Measurements from ENCODE around the gene MYLIP.
"Not testable (repeated sequence)": the region's sequence is repeated elsewhere in the genome, so short reads cannot be mapped to it uniquely, and the experiment has no call there.

The MYLIP gene

DNA sequence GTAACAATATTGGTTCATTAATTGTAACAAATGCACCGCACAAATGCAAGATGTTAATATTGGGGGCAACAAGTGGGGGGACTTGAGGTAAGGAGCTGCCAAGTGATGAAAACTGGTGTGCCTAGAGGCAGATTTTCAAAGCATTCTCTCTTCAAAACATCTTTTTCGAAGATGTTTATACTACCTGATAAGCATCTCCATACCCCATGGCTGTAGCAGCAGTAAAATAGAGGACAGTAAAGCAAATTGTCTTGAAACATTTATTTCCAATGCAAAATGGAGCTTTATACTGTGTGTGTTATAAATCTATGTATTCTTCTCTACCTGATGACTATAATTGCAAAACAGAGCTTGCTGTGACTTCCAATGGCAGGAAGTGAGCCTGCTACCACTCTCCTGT is 42.5 kb downstream of the MYLIP start:
- no peak for DNase-seq (ENCODE audit: low read depth in 3 of 3)

DNA sequence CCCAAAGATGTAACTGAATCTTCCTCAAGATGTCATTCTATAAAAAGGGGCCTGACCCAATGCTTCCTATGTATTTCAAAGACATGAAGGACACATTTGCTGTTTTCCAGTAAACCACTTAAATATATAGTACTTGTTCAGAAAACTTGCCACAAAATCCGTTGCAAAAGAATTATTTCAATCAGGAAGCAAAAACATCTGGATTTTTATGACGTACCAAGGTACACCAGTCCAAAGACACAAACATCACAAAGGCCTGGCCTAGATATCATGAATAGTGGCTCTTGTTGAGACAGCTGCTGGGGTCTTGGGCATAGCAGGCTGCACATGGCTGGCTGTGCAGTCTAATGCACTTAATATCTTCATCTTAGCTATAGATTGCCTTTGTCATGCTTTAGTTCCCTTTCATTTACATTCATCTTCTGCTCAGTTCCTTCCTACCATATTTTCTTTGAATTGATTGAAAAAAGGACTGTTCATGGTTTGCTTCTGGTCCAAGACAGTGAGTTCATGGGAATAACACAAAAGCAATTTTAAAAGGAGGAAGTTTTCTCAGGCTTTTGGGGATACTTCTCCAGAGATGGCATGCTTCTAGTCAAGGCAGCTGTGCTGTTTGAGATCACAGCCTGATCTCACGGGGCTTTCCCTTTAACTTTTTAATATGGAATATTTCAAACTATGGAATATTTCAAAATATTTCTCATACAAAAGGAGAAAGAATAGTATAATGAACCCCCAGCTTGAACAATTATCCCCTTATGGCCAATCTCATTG is 44.5 kb downstream of the MYLIP start:
- no peak for DNase-seq (ENCODE audit: low read depth in 3 of 3)

DNA sequence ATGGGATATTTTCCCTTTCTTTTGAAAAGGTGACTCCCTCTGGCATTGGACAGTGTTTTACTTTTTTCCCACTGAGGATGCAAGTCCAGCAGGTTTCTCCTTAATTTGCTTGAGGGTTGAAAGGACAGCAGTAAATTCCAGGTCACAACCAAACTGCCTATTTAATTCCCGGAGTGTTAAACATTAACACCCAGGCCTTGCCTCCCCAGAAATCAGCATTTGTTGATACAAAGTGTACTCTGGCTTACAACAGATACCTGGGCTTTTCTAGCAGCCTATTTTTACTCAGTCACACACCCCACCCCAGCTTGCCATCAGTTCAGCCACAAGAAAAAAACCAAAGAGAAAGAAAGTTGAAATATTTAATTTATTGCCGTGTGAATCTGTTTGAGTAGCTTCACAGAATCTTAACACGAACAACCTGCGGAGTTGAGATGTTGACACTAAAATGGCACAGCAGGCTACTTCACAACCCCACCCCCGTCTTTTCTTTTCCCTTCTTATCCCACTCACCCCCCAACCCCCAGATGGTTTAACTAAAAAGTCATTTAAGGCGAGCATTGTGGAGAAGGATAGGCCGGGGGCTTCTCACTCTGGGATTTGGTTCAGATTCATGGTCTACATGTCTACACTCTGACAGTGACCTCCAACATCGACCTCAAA is 45.7 kb downstream of the MYLIP start:
- DNase-seq (ENCODE audit: low read depth in 3 of 3): no peak

DNA sequence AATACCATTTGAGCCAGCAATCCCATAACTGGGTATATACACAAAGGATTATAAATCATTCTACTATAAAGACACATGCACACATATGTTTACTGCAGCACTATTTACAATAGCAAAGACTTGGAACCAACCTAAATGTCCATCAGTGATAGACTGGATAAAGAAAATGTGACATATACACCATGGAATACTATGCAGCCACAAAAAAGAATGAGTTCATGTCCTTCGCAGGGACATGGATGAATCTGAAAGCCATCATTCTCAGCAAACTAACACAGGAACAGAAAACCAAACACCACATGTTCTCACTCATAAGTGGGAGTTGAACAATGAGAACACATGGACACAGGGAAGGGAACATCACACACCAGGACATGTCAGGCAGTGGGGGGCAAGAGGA is 47.7 kb downstream of the MYLIP start:
- DNase-seq (ENCODE audit: low read depth in 3 of 3): not testable (repeated sequence)

DNA sequence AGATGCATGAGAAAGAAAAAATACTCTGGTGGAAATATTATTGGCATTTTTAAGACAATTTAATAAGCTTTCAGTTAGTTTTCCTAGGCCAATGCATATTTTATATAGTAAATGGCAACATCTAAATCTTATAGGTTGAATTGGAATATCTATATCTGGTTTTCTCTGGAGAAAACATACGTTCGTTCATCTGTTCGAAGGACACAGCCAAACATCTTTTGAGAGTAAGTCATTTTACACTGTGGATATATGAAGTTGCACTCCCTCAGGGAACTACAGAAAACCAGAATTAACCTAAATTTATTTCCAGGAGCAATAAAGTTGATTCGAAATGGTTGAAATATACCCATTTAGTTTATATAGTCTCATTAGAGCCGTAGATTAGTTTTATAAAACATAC is 49.0 kb downstream of the MYLIP start:
- DNase-seq (ENCODE audit: low read depth in 3 of 3): no peak

DNA sequence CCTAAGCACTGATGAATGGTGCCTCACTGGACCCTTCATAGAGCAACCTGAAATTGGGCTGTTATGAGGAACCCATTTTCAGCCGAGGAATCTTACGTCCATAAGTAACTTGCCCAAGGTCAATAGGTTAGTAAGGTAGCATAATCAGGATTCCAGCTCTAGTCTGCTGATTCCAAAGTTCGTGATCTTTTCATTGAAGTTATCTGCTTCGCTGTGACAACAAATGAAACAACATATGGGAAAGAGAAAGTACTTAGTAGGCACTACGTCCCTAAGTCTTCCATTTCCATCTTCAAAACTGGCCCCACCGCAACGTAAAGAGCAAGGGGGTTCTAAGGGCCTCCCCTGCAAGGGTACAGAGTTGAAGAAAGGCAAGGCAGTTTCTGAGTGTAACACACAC is 49.5 kb downstream of the MYLIP start:
- no peak for DNase-seq (ENCODE audit: low read depth in 3 of 3)

DNA sequence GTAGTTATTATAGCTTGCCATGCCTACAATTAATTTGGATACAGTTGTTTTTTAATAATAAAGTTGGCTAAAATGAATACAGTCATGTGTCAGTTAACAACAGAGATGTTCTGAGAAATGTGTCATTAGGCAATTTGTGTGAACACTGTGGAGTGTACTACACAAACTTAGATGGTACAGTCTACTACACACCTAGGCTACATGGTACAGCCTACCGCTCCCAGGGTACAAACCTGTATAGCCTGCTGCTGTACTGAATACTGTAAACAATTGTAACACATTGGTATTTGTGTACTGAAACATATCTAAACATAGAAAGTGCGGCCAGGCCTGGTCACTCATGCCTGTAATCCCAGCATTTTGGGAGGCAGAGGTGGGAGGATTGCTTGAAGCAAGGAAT is 50.2 kb downstream of the MYLIP start:
- DNase-seq (ENCODE audit: low read depth in 3 of 3): no peak

DNA sequence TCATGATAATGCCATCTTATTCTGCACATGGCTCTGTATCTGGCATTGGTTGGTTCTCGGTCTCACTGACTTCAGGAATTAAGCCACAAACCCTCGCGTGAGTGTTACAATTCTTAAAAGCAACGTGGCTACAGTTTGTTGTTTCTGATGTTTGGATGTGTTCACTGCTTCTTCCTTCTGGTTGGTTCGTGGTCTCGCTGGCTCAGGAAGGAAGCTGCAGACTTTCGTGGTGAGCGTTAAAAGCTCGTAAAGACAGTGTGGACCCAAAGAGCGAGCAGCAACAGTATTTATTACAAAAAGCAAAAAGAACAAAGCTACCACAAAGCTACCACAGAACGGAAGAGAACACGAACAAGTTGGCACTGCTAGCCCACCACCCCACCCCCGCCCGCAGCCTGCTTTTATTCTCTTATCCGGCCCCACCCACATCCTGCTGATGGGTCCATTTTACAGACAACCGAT is 51.1 kb downstream of the MYLIP start:
- no peak for DNase-seq (ENCODE audit: low read depth in 3 of 3)

DNA sequence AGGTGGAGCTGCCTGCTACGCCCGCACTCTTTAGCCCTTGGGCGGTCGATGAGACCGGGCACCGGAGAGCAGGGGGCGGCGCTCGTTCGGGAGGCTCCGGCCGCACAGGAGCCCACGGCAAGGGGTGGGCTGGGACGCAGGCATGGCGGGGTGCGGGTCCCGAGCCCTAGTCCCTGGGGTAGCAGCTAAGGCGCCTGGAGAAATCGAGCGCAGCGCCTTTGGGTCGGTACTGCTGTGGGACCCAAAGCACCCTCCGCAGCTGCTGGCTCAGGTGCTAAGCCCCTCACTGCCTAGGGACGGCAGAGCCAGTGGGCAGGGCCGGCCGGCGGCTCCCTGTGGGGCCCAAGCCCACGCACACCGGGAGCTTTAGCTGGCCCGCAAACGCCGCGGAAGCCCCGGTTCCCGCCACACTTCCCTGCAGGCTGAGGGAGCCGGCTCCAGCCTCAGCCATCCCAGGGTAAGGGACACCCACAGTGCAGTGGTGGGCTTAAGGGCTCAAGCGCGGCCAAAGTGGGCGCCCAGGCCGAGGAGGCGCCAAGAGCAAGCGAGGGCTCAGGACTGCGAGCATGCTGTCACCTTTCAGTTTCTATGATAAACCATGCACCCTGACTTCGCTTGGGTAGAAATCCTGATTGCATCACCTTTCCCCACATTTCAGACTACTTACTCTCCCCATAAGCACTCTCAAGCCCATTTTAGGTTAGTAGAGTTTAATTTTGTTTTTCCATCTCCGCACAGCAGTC is 52.0 kb downstream of the MYLIP start:
- DNase-seq (ENCODE audit: low read depth in 3 of 3): no peak

DNA sequence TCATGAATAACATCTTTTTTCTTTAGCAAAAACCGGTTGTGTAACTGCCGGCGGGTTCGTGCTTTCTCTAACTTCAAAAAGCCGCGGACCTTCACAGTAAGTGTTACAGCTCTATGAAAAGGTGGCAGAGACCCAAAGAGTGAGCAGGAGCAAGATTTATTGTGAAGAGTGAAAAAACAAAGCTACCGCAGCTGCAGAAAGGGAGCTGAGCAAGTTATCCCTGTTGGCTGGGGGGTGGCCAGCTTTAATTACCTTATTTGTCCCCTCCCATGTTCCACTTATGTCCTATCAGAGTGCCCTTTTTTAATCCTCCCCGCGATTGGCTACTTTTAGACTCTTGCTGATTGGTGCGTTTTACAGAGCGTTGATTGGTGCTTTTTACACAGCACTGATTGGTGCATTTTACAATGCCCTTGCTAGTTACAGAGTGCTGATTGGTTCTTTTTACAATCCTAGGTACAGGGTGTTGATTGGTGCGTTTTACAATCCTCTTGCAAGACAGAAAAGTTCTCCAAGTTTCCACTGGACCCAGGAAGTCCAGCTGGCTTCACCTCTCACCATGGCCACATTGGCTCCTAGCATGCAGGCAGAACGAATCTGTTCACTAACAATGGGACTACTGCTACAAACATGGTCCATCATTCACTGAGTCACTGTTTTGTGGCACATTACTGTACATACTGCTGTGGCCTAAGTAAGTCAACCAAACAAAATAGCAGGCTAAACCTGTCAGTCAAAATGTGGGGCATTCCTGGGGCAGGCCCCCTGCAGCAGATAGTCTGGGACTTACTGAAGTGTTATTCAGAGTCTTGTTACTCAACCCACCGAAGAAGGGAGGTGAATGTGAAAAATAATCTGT is 52.8 kb downstream of the MYLIP start:
- no peak for DNase-seq (ENCODE audit: low read depth in 3 of 3)

DNA sequence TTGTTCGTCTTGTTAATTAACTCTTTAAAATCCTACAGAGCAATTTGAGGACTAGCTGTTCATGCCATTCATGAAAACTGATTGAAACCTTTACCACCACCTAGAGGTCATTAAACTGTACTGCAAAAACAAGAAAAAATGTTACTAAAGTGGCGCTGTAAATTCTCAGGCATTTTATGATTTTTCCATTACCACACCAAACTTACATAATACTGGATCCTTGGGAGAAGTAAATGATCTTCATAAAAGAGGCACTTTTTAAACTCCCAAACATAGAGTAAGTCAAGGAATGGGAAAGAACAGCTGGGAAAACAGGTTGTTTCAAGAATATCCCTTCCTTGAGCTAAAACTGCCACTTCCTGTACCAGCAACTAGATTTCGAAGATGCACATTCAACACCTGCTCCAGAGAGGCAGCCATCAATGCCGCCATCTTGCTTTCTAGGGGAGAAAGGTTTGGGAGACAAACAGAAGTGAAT is 54.3 kb downstream of the MYLIP start:
- no peak for DNase-seq (ENCODE audit: low read depth in 3 of 3)

DNA sequence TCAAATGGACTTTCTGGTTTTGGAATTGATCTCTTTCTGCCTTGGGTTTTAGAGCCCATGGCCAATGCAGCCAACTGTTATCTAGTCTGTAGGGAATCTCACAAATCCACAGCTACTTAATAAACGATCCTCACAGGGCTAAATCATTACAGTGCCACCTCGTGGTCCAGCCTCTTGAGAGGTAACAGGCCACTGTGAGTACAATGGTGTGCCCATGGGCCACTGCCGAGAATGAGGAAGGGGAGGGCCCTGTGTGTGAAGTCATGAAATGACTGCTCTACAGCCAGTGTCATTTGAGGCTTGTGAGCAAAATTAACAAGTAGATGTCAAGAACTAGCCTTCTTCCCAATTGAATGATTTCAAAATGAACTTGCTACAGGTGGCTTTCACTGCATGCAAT is 55.2 kb downstream of the MYLIP start:
- DNase-seq (ENCODE audit: low read depth in 3 of 3): no peak

DNA sequence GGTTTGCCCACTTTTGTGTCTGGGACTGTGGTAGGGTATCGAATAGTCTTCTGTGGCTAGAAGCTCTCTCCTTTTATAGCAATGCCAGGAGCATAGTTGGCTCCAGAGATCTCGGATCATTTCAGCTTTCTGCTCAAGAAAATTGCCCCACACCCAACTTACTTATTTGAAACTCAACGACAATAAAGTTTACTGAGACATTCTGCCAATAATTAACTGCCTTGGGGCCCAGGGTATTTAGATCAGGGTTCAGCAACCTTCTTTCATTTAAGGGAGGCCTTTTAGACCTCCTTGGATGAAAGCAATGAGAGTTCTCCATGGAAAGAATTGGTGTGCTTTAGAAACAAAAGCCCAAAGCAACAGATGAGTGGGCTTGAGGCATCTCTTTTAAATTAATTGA is 55.7 kb downstream of the MYLIP start:
- no peak for DNase-seq (ENCODE audit: low read depth in 3 of 3)

DNA sequence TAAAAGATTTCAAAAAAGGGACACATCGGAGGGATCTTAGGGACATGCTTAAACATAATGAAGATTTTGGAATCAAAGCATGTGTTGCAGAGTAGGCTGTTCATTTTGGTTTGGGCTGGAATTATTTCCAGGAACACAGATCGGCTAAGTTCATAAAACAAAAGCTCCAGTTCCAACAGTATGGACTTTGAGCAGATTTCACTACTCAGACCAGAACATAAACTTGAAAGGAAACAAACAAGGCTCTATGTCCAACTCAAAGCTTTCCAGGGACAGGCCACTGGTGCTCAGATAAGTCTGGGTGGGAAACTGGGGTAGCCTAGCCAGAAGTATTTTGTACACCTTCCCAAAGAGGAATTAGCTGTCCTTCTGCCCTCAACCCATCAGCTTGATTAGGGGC is 58.3 kb downstream of the MYLIP start:
- DNase-seq (ENCODE audit: low read depth in 3 of 3): no peak

DNA sequence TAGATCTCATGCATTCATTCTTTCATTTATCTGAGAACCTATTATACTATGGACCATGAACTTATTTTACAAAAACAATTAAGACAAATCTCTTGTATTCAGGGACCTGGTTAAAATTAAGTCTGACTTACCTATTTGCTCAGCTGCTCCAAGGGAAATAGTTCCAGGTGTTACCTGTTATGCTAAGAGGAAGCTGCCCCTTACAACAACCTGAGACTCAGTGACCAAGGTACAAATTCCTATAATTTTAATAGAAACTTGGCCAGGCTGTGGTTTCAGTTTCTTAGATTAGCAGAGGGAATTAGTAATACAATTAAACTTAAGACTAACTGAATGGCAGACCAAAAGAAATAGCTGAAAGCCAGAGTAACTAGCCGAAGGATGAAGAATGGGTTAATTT is 61.3 kb downstream of the MYLIP start:
- DNase-seq (ENCODE audit: low read depth in 3 of 3): no peak

DNA sequence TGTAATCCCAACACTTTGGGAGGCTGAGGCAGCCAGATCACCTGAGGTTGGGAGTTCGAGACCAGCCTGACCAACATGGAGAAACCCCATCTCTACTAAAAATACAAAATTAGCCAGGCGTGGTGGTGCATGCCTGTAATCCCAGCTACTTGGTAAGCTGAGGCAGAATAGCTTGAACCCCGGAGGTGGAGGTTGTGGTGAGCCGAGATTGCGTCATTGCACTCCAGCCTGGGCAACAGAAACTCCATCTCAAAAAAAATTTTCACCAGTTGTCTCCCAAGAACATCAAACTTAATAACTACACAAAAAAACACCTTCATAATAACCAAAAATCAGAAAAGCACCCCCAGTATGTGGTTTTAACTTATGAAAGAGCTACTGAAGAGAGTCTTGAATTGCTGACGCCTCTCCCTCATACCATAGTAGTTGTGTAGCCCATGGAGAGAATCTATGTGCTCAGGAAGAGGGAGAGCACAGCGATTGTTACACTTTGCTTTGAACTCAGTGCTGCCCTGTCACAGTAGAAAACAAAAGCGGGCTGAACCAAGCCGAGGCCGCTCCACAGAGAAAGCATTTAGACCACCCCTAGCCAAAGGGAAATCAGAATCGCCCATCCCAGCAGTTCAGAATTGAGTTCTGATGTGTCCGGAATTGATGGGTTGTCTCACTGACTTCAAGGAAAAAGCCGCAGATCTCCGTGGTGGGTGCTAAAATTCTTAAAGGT is 67.5 kb downstream of the MYLIP start:
- DNase-seq (ENCODE audit: low read depth in 3 of 3): no peak

DNA sequence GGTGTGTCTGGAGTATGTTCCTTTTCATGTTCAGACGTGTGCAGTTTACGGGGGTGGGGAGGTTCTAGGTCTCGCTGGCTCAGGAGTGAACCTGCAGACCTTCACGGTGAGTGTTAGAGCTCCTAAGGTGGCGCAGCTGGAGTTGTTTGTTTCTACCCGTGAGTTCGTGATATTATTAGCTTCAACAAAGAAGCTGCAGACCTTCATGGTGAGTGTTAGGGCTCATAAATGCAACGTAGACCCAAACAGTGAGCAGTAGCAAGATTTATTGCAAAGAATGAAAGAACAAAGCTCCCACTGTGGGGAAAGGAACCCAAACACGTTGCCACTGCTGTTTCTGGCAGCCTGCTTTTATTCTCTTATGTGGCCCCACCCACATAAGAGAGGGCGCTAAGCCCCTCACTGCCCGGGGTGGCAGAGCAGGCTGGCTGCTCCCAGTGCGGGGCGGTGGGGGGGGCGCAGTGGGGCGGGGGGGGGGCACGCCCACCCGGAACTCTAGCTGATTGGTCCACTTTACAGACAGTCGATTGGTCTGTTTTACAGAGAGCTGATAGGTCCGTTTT is 68.2 kb downstream of the MYLIP start:
- DNase-seq (ENCODE audit: low read depth in 3 of 3): no peak
